K562 (cell line): ENCODE data around the gene ADCYAP1. TPM values are rescaled to one million over a fixed set of nuclear protein-coding genes. Genes with fewer than 3 reads are reported as not detected.

Experiments
- ATAC-seq: fragments of 200-7000 bp; cut with Tn5 transposase; 3 replicates; pipeline ENCODE4 v1.9.1; 2020; ENCODE audit warnings: moderate library complexity
- BruUV-seq: library from RNA; stranded (reverse); fragments of 400-500 nt; replicated peaks from 2 replicates; lab custom pipeline; 2021; lab: Mats Ljungman, UMichigan
- CTCF ChIA-PET: fragments of 300-600 bp; formaldehyde crosslinking; extraction: SDS; loops from one replicate; lab custom pipeline; 2021; ENCODE audit warnings: low intra/inter-chr PET ratio; lab: Yijun Ruan, JAX
- POLR2A ChIA-PET: fragments of 300-600, 350-650 bp; sonication (Branson Sonifier 250); formaldehyde crosslinking; extraction: SDS; loops from one replicate; lab custom pipeline; 2021; ENCODE audit warnings: antibody characterized with exemption, inconsistent platforms; lab: Yijun Ruan, JAX
- DNase-seq, 4 experiments: peaks; one replicate each; pipeline versions ENCODE4 v3.0.0 to v3.0.0-alpha.2; 2011 to 2018; ENCODE audit warnings: low spot score in 3 of 4, mixed read lengths in 3 of 4; ENCODE audit errors: extremely low read depth in 1 of 4
- FAIRE-seq: peaks from 2 replicates; lab custom pipeline; 2011; peaks lifted over from hg19 to GRCh38; lab: Jason Lieb, UNC
- H2AFZ ChIP-seq: 2 replicates; pipeline ENCODE4 v1.6.0; 2011; ENCODE audit warnings: low read depth, low read length, control low read depth, inconsistent platforms
- H3K27ac ChIP-seq: fragments of 200-600 bp; 3 replicates; pipeline ENCODE4 v1.8.0; 2011; ENCODE audit warnings: low read depth, mild to moderate bottlenecking, control low read depth, inconsistent platforms, low read length, moderate library complexity, mixed read lengths; ENCODE audit errors: extremely low read depth
- H3K27me3 ChIP-seq, 2 experiments: fragments of 300-600 bp in 1 of 2; 2 replicates in 1 of 2; 3 replicates in 1 of 2; pipeline versions ENCODE4 v1.6.0 to v1.8.0; 2011; ENCODE audit warnings: inconsistent platforms in 2 of 2, low read length in 2 of 2, mild to moderate bottlenecking in 1 of 2, mixed read lengths in 1 of 2, moderate library complexity in 1 of 2; ENCODE audit not compliant: control insufficient read depth in 2 of 2, insufficient read depth in 2 of 2
- H3K36me3 ChIP-seq: fragments of 300-600 bp; 3 replicates; pipeline ENCODE4 v1.8.0; 2011; ENCODE audit warnings: mild to moderate bottlenecking, low read length, inconsistent platforms; ENCODE audit not compliant: control insufficient read depth, insufficient read depth
- H3K4me1 ChIP-seq, 2 experiments: fragments of 200-600 bp in 1 of 2; replicated peaks in 1 of 2; 2 replicates in 1 of 2; 3 replicates in 1 of 2; pipeline versions ENCODE4 v1.5.1 to v1.8.0; 2011; ENCODE audit warnings: inconsistent platforms in 2 of 2, low read length in 2 of 2, mild to moderate bottlenecking in 1 of 2, mixed read lengths in 1 of 2, moderate library complexity in 1 of 2; ENCODE audit not compliant: control insufficient read depth in 2 of 2, insufficient read depth in 2 of 2
- H3K4me2 ChIP-seq: 2 replicates; pipeline ENCODE4 v1.6.1; 2011; ENCODE audit warnings: low read length, control low read depth, inconsistent platforms, mixed read lengths; ENCODE audit not compliant: insufficient read depth
- H3K4me3 ChIP-seq: fragments of 200-600 bp; sonication (generic), shearing (Covaris generic); 2 replicates; pipeline ENCODE4 v1.5.1; 2016; ENCODE audit warnings: control low read depth, inconsistent platforms
- H3K79me2 ChIP-seq: fragments of 200-600 bp; 3 replicates; pipeline ENCODE4 v1.8.0; 2011; ENCODE audit warnings: low read length, inconsistent platforms; ENCODE audit not compliant: control insufficient read depth, insufficient read depth
- H3K9ac ChIP-seq, 2 experiments: 2 replicates each; pipeline versions ENCODE4 v1.6.0 to v1.6.1; 2011; ENCODE audit warnings: low read depth in 2 of 2, low read length in 2 of 2, control low read depth in 1 of 2, inconsistent platforms in 1 of 2, mild to moderate bottlenecking in 1 of 2, mixed read lengths in 1 of 2; ENCODE audit not compliant: insufficient read depth in 1 of 2
- H3K9me1 ChIP-seq: one replicate; pipeline ENCODE4 v1.6.0; 2011; ENCODE audit warnings: inconsistent platforms, mild to moderate bottlenecking, low read length, moderate library complexity; ENCODE audit not compliant: control insufficient read depth, insufficient read depth
- H3K9me3 ChIP-seq: replicated peaks from 2 replicates; pipeline ENCODE4 v1.5.1; 2011; ENCODE audit warnings: low read depth, low read length, inconsistent platforms; ENCODE audit not compliant: control insufficient read depth, insufficient read depth
- H4K20me1 ChIP-seq: replicated peaks from 2 replicates; pipeline ENCODE4 v1.6.1; 2011; ENCODE audit warnings: low read length, inconsistent platforms, mixed read lengths; ENCODE audit not compliant: control insufficient read depth, insufficient read depth
- ESRRA ChIP-seq: fragments of 450-650 bp; IDR thresholded peaks from 2 replicates; pipeline ENCODE4 v1.6.1; 2014; ENCODE audit warnings: low read depth, mild to moderate bottlenecking, moderate library complexity, borderline replicate concordance
- ETV1 ChIP-seq: fragments of 450-650 bp; conservative IDR thresholded peaks from 2 replicates; pipeline ENCODE4 v1.6.1; 2016; ENCODE audit warnings: missing genetic modification characterization, control low read depth, low read depth, missing compliant biosample characterization
- NFE2L1 ChIP-seq: fragments of 450-650 bp; IDR thresholded peaks from 2 replicates; pipeline ENCODE4 v1.6.1; 2016; ENCODE audit warnings: missing genetic modification characterization, low read depth, mild to moderate bottlenecking, missing compliant biosample characterization, moderate library complexity, borderline replicate concordance
- NKRF ChIP-seq: fragments of 450-650 bp; IDR thresholded peaks from 2 replicates; pipeline ENCODE4 v1.6.1; 2016; ENCODE audit warnings: borderline replicate concordance
- NONO ChIP-seq, 2 experiments: fragments of 200-400 bp in 1 of 2; fragments of 450-650 bp in 1 of 2; formaldehyde crosslinking in 1 of 2; IDR thresholded peaks; 2 replicates each; pipeline ENCODE4 v1.6.1; 2017; ENCODE audit warnings: low read depth in 2 of 2, mild to moderate bottlenecking in 2 of 2, moderate library complexity in 2 of 2, low read length in 1 of 2
- NR2F6 ChIP-seq: fragments of 450-650 bp; formaldehyde crosslinking; IDR thresholded peaks from 2 replicates; pipeline ENCODE4 v1.4.0; 2020; ENCODE audit warnings: mild to moderate bottlenecking
- SAP30 ChIP-seq: fragments of 200-600 bp; sonication (generic); IDR thresholded peaks from 2 replicates; pipeline ENCODE4 v1.6.1; 2012; ENCODE audit warnings: borderline replicate concordance, low read depth, mild to moderate bottlenecking, moderate library complexity, low read length, control low read depth, inconsistent platforms; ENCODE audit not compliant: insufficient read depth, poor library complexity, severe bottlenecking
- SMARCA4 ChIP-seq: fragments of 450-650 bp; IDR thresholded peaks from 2 replicates; pipeline ENCODE4 v1.6.1; 2016
- YBX1 ChIP-seq: fragments of 450-650 bp; IDR thresholded peaks from 2 replicates; pipeline ENCODE4 v1.7.1; 2016; ENCODE audit warnings: mild to moderate bottlenecking
- ZC3H8 ChIP-seq: fragments of 450-650 bp; IDR thresholded peaks from 2 replicates; pipeline ENCODE4 v1.6.1; 2017
- ZFP36 ChIP-seq: fragments of 150-350 bp; IDR thresholded peaks from 2 replicates; pipeline ENCODE4 v1.6.1; 2018; ENCODE audit warnings: low read length, low read depth; ENCODE audit not compliant: partially characterized antibody
- ZNF174 ChIP-seq: fragments of 250-450 bp; sonication (Bioruptor Pico); IDR thresholded peaks from 2 replicates; pipeline ENCODE4 v1.4.0; 2020; ENCODE audit warnings: mild to moderate bottlenecking
- ZNF511 ChIP-seq: sonication (generic); formaldehyde crosslinking; IDR thresholded peaks from 2 replicates; pipeline ENCODE4 v1.8.0; 2022; ENCODE audit warnings: mild to moderate bottlenecking, missing genetic modification reagents
- ZNF512 ChIP-seq: IDR thresholded peaks from 2 replicates; pipeline ENCODE4 v1.6.1; 2016; ENCODE audit warnings: missing genetic modification characterization, missing compliant biosample characterization
- ZNF561 ChIP-seq: fragments of 450-650 bp; formaldehyde crosslinking; conservative IDR thresholded peaks from 2 replicates; pipeline ENCODE4 v1.4.0; 2020; ENCODE audit warnings: mild to moderate bottlenecking, moderate library complexity
- ZNF668 ChIP-seq: fragments of 250-450 bp; sonication (Bioruptor Pico); IDR thresholded peaks from 2 replicates; pipeline ENCODE4 v1.8.0; 2022; ENCODE audit warnings: mild to moderate bottlenecking, inconsistent platforms
- ZNF76 ChIP-seq: fragments of 250-450 bp; sonication (Bioruptor Pico); IDR thresholded peaks from 2 replicates; pipeline ENCODE4 v1.4.0; 2020; ENCODE audit warnings: mild to moderate bottlenecking, moderate library complexity, borderline replicate concordance
- WGBS: fragments of 100-300 bp; shearing (Covaris generic); methylation state at CpG from one replicate; pipeline ENCODE4 v1.1.6; 2016; ENCODE audit warnings: low coverage, mixed read lengths; ENCODE audit not compliant: insufficient coverage; ENCODE audit errors: missing lambda C conversion rate; 5-methylcytosine and 5-hydroxymethylcytosine counted together
- in situ Hi-C: fragments of 300-500 bp; cut with MboI; formaldehyde crosslinking; loops from 4 replicates; pipeline ENCODE4 v1.15.0; 2018; ENCODE audit warnings: inconsistent platforms, mixed read lengths
- intact Hi-C: fragments of 100-400 bp; cut with micrococcal nuclease; formaldehyde crosslinking; loops from 2 replicates; pipeline ENCODE4 v1.14.2; 2022
- polyA plus RNA-seq, 8 experiments: library from polyadenylated mRNA; depleted of rRNA in 4 of 8; stranded (reverse) in 5 of 8; unstranded in 3 of 8; fragments of >200 nt; fragmentation: Nextera tagmentation in 2 of 8; fragmentation: Illumina TruSeq in 1 of 8; extraction: Ambion mirVana in 2 of 8; extraction: Trizol in 1 of 8; gene quantifications; 2 replicates each; pipeline versions ENCODE4 v1.2.1 to v1.2.3, GENCODE V29; 2011 to 2014; ENCODE audit warnings: inconsistent platforms in 1 of 8, missing spikeins in 1 of 8
- total RNA-seq, 7 experiments: library from RNA; depleted of rRNA in 6 of 7; stranded (reverse); fragments of >200 nt in 6 of 7; fragmentation: Illumina TruSeq in 2 of 7; extraction: Trizol in 2 of 7; gene quantifications; 2 replicates each; pipeline versions ENCODE4 v1.2.1 to v1.2.3, GENCODE V29; 2011 to 2021; ENCODE audit warnings: low replicate concordance in 1 of 7

ADCYAP1 gene
- total and polyA plus RNA-seq, 9 of the 15 experiments (the other 6 are each of a cell fraction or from before 2014, with no cell fraction given), result 0.03 TPM; not detected in 8

GRCh38 chr18:907115-907884, 2.6 kb downstream of the ADCYAP1 start:
- POLR2A ChIA-PET, result interaction anchor here (1.2 kb wide), 1 partner anchor 769 kb away, joined by 3 read pairs; no protein-coding TSS in a partner anchor
- FAIRE-seq (no peak), ATAC-seq (no peak), DNase-seq (no peak)
- no peaks in the 10 kb centered on the region for H4K20me1 ChIP-seq
- no peak overlapping the region for H3K4me2 ChIP-seq
- H2AFZ ChIP-seq, result no peak overlapping the region
- H3K79me2 ChIP-seq, result no peaks in the 10 kb centered on the region
- no TSS peak for BruUV-seq
- intact Hi-C loops (no loop called here), in situ Hi-C loops (no loop called here)
- H3K9ac ChIP-seq, result no peak overlapping the region
- H3K4me3 ChIP-seq, result no peak overlapping the region
- no peak overlapping the region for H3K27ac ChIP-seq
- H3K4me1 ChIP-seq, result peaks cover 0 to 44% of the 10 kb centered on the region in 2 experiments; a peak in 3 of 5 replicates
- no peaks in the 10 kb centered on the region for H3K9me3 ChIP-seq
- H3K9me1 ChIP-seq, result no peaks in the 10 kb centered on the region
- 31% methylated on average over 45 of the region's 75 CpGs for WGBS
- no peak for TF ChIP-seq NONO (IDR thresholded peaks at IDR 0.05; ENCODE audit: low read depth in 2 of 2, low read length in 1 of 2)
- no peak for TF ChIP-seq ZNF561 (CRISPR knock-in tag)
- no peak for TF ChIP-seq SMARCA4
- no peak for TF ChIP-seq SAP30
- TF ChIP-seq NR2F6 (CRISPR knock-in tag), result no peak
- TF ChIP-seq NFE2L1 (tag), result no peak
- no peak for TF ChIP-seq ETV1 (tag)
- TF ChIP-seq ZNF511 (CRISPR knock-in tag), result no peak
- no peak for TF ChIP-seq ZNF174 (CRISPR knock-in tag)
- TF ChIP-seq ZNF668 (CRISPR knock-in tag), result no peak
- TF ChIP-seq ESRRA, result no peak
- no peak for TF ChIP-seq NKRF
- TF ChIP-seq YBX1, result no peak
- TF ChIP-seq ZNF512, result no peak
- no peak for TF ChIP-seq ZFP36
- TF ChIP-seq ZNF76 (CRISPR knock-in tag), result no peak
- no peak for TF ChIP-seq ZC3H8
- TF ChIP-seq, all 486 proteins: peak for 0
- Histone ChIP-seq H3K27me3 (peaks cover 56 to 60% of the 10 kb centered on the region in 2 experiments; a peak in 4 of 5 replicates), H3K36me3 (no peaks in the 10 kb centered on the region)
- CTCF ChIA-PET, result no interaction called here
